Parathyroid adenoma (tissue), 2 donors: ENCODE data around the gene SLC52A3.

Experiments
- H2AFZ ChIP-seq: fragments of 300-600 bp; sonication (generic); one replicate; pipeline ENCODE4 v1.7.0; 2017; ENCODE audit warnings: antibody characterized with exemption, mild to moderate bottlenecking
- H3K27ac ChIP-seq: fragments of 300-600 bp; sonication (generic); one replicate; pipeline ENCODE4 v1.7.0; 2017
- H3K27me3 ChIP-seq: fragments of 300-600 bp; sonication (generic); one replicate; pipeline ENCODE4 v1.7.0; 2017; ENCODE audit warnings: low read length; ENCODE audit not compliant: control insufficient read depth, insufficient read depth
- H3K36me3 ChIP-seq: fragments of 300-600 bp; sonication (generic); one replicate; pipeline ENCODE4 v1.7.0; 2017; ENCODE audit warnings: low read length; ENCODE audit not compliant: control insufficient read depth, insufficient read depth
- H3K4me1 ChIP-seq: fragments of 300-600 bp; sonication (generic); one replicate; pipeline ENCODE4 v1.7.0; 2017; ENCODE audit warnings: control low read depth
- H3K4me2 ChIP-seq: fragments of 300-600 bp; sonication (generic); one replicate; pipeline ENCODE4 v1.7.0; 2017; ENCODE audit warnings: low read length
- H3K4me3 ChIP-seq: fragments of 300-600 bp; sonication (generic); one replicate; pipeline ENCODE4 v1.7.0; 2017; ENCODE audit warnings: low read depth, low read length
- H3K79me2 ChIP-seq: fragments of 300-600 bp; sonication (generic); one replicate; pipeline ENCODE4 v1.7.0; 2017; ENCODE audit warnings: control low read depth
- H3K9ac ChIP-seq: fragments of 300-600 bp; sonication (generic); one replicate; pipeline ENCODE4 v1.7.0; 2017; ENCODE audit warnings: mild to moderate bottlenecking
- H3K9me3 ChIP-seq: fragments of 300-600 bp; sonication (generic); one replicate; pipeline ENCODE4 v1.7.0; 2017; ENCODE audit warnings: low read length; ENCODE audit not compliant: control insufficient read depth
- TF ChIP-seq, protein P1 (sequence below): fragments of 300-600 bp; sonication (generic); IDR thresholded peaks from one replicate; pipeline ENCODE4 v1.7.0; 2017; ENCODE audit warnings: antibody characterized with exemption, mild to moderate bottlenecking
- donor health status: primary hyperparathyroidism.

Gene SLC52A3

DNA sequence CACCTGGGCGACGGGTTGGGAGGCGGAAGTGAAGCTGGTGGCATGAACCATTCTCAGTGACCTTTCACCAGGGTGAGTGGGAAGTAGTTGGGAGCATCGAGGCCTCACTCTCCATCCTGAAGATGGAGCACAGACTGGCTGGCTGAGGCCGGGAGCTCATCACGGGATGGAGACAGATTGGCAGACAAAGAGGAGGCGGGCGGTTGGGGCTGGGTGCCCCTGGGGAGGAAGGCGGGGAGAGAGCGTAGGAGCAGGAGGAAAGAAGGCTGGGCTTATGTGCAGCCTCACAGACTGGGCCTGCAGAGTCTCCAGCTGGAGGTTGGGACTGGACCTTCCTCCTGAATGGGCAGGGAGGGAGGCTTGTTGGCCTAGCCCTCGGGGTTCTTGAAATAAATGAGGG lies 48.5 kb downstream of the SLC52A3 start:
- H3K79me2 ChIP-seq, result no peaks in the 10 kb centered on the region
- no peaks in the 10 kb centered on the region for H3K36me3 ChIP-seq
- H3K27ac ChIP-seq, result no peak overlapping the region
- H3K4me3 ChIP-seq, result no peak overlapping the region
- H3K9ac ChIP-seq, result no peak overlapping the region
- no peaks in the 10 kb centered on the region for H3K27me3 ChIP-seq
- no peak overlapping the region for H3K4me2 ChIP-seq
- TF ChIP-seq, protein P1, sequence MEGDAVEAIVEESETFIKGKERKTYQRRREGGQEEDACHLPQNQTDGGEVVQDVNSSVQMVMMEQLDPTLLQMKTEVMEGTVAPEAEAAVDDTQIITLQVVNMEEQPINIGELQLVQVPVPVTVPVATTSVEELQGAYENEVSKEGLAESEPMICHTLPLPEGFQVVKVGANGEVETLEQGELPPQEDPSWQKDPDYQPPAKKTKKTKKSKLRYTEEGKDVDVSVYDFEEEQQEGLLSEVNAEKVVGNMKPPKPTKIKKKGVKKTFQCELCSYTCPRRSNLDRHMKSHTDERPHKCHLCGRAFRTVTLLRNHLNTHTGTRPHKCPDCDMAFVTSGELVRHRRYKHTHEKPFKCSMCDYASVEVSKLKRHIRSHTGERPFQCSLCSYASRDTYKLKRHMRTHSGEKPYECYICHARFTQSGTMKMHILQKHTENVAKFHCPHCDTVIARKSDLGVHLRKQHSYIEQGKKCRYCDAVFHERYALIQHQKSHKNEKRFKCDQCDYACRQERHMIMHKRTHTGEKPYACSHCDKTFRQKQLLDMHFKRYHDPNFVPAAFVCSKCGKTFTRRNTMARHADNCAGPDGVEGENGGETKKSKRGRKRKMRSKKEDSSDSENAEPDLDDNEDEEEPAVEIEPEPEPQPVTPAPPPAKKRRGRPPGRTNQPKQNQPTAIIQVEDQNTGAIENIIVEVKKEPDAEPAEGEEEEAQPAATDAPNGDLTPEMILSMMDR, result no peak
- no peak overlapping the region for H2AFZ ChIP-seq
- H3K4me1 ChIP-seq, result no peaks in the 10 kb centered on the region
- H3K9me3 ChIP-seq, result no peaks in the 10 kb centered on the region

DNA sequence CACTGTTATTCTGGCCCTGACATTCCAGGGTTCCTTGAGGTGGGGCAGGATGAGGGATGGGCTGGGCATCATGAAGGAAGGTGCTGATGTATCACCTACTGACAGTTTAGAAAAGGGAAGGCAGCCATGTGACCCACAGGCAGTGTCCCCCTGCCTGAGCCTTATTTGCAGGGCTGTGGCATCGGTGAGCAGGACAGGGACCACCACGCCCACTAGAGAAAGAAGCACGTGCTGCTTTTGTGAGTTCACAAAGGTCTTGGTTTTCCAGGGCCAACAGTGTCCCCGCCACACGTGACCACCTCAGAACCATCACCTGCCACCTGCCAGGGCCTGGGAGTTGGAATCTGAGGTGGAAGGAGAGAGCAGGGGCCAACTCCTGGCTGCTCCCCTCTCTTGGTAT lies 49.2 kb downstream of the SLC52A3 start:
- H2AFZ ChIP-seq, result no peak overlapping the region

DNA sequence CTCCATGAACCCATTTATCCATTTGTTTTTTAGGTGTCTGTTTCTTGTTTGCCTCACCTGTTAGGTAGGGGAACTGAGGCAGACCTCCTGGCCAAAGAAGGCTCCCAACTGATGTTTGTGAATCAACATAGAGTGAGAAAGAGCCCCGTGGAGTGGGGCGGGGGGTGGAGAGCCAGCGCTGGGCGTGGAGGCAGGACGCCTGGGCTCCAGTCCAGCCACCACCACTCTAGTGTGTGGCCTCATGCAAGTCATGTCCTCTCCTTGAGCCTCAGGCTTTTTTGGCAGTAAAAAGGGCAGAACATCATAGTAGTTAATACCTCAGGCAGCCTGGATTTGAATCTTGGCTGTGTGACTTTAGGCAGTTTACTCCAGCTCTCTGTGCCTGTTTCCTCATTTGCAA lies 50.5 kb downstream of the SLC52A3 start:
- H3K4me1 ChIP-seq, result no peaks in the 10 kb centered on the region

More for the DNA sequence above, 49.2 kb downstream of the SLC52A3 start:
- H3K4me2 ChIP-seq, result no peak overlapping the region
- no peak overlapping the region for H3K9ac ChIP-seq
- no peak overlapping the region for H3K27ac ChIP-seq
- H3K79me2 ChIP-seq, result no peaks in the 10 kb centered on the region
- H3K36me3 ChIP-seq, result no peaks in the 10 kb centered on the region
- no peaks in the 10 kb centered on the region for H3K9me3 ChIP-seq
- H3K4me3 ChIP-seq, result no peak overlapping the region
- TF ChIP-seq, protein P1, result no peak
- H3K4me1 ChIP-seq, result no peaks in the 10 kb centered on the region
- H3K27me3 ChIP-seq, result no peaks in the 10 kb centered on the region

DNA sequence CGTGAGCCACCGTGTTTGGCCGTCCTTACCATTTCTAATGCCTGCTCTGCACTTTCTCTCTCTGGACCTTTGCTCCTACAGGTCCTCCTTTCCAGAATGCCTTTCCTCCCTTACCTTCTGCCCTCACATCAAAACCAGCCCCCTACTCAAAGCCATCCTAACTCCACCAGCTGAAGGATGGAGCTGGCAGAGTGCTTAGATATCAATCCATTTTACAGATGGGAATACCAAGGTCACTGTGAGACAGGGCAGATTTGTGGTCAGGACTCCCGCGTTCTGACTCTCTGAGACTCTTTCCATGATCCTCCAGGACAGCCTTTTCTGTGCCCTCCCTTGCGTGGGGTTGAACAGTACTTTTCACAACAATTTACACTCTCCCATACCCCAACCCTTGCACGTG lies 51.0 kb downstream of the SLC52A3 start:
- no peak overlapping the region for H3K4me3 ChIP-seq
- no peaks in the 10 kb centered on the region for H3K9me3 ChIP-seq
- H3K27ac ChIP-seq, result no peak overlapping the region

More for the DNA sequence above, 50.5 kb downstream of the SLC52A3 start:
- Histone ChIP-seq H3K4me2 (no peak overlapping the region), H2AFZ (no peak overlapping the region), H3K4me3 (no peak overlapping the region), H3K36me3 (no peaks in the 10 kb centered on the region), H3K27ac (no peak overlapping the region), H3K27me3 (no peaks in the 10 kb centered on the region), H3K9me3 (no peaks in the 10 kb centered on the region), H3K79me2 (no peaks in the 10 kb centered on the region), H3K9ac (no peak overlapping the region)
- TF ChIP-seq, protein P1, result no peak

DNA sequence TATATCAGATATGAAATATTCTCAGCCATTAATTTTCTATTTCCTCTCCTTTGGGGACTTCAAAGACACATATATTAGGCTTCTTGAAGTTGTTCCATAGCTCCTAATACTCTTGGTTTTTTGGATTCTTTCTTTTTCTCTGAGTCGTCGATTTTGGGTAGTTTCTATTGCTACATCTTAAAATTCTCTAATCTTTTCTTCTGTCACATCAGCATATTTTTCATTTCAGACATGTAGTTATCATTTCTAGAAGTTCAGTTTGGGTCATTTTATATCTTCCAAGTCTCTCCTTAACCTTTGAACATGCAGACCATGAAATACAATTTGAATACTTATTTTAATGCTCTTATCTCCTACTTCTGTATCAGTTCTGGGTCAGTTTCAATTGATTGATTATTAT lies 53.8 kb downstream of the SLC52A3 start:
- Histone ChIP-seq H3K79me2 (no peaks in the 10 kb centered on the region), H3K4me2 (no peak overlapping the region), H2AFZ (no peak overlapping the region), H3K9me3 (no peaks in the 10 kb centered on the region), H3K4me1 (no peaks in the 10 kb centered on the region), H3K27me3 (no peaks in the 10 kb centered on the region), H3K27ac (no peak overlapping the region), H3K9ac (no peak overlapping the region), H3K4me3 (no peak overlapping the region), H3K36me3 (no peaks in the 10 kb centered on the region)
- TF ChIP-seq, protein P1, result no peak

More for the DNA sequence above, 51.0 kb downstream of the SLC52A3 start:
- Histone ChIP-seq H3K9ac (no peak overlapping the region), H3K36me3 (no peaks in the 10 kb centered on the region), H2AFZ (no peak overlapping the region), H3K4me1 (no peaks in the 10 kb centered on the region), H3K79me2 (no peaks in the 10 kb centered on the region), H3K4me2 (no peak overlapping the region), H3K27me3 (no peaks in the 10 kb centered on the region)
- TF ChIP-seq, protein P1, result no peak
